Vagina (tissue), 2 donors: ENCODE measurements around the gene AARS2. TPM values are rescaled to one million over a fixed set of nuclear protein-coding genes. Genes with fewer than 3 reads are reported as not detected.
A peak's percentile ranks its signal among the peaks of the same experiment; 100 is the strongest.

ENCODE experiments used
- DNase-seq, 2 donors: peaks; one replicate each; pipeline ENCODE4 v3.0.0-alpha.2; 2017; ENCODE audit errors: extremely low spot score in 2 of 2
- H3K27ac ChIP-seq: fragments of 200-600 bp; sonication (generic); one replicate; pipeline ENCODE4 v1.5.1; 2019
- H3K27me3 ChIP-seq: fragments of 200-600 bp; sonication (generic); one replicate; pipeline ENCODE4 v1.5.1; 2019
- H3K36me3 ChIP-seq, 2 donors: fragments of 200-600 bp; sonication (generic); one replicate each; pipeline ENCODE4 v1.5.1; 2017 to 2019
- H3K4me1 ChIP-seq: fragments of 200-600 bp; sonication (generic); one replicate; pipeline ENCODE4 v1.5.1; 2019
- H3K4me3 ChIP-seq, 2 donors: fragments of 200-600 bp; sonication (generic); 1 replicate in 1 of 2; 2 replicates in 1 of 2; pipeline ENCODE4 v1.5.1; 2016 to 2019
- H3K9me3 ChIP-seq: fragments of 200-600 bp; sonication (generic); one replicate; pipeline ENCODE4 v1.5.1; 2019
- POLR2A ChIP-seq, 2 donors: fragments of 450-650 bp; IDR thresholded peaks; one replicate each; pipeline ENCODE4 v1.6.1; 2017; ENCODE audit warnings: antibody characterized with exemption in 2 of 2, mild to moderate bottlenecking in 2 of 2, moderate library complexity in 2 of 2
- POLR2AphosphoS5 ChIP-seq, 2 donors: sonication (generic); formaldehyde crosslinking; IDR thresholded peaks; one replicate each; pipeline ENCODE4 v1.9.0; 2017; ENCODE audit warnings: antibody characterized with exemption in 2 of 2, mild to moderate bottlenecking in 2 of 2, low read depth in 1 of 2; ENCODE audit not compliant: insufficient read depth in 1 of 2
- intact Hi-C: fragments of 100-400 bp; cut with DNase I; formaldehyde crosslinking; loops from one replicate; pipeline ENCODE4 v1.15.1; 2023
- total RNA-seq: library from RNA; depleted of rRNA; stranded (reverse); fragments of >200 nt; gene quantifications from one replicate; pipeline ENCODE4 v1.2.3, GENCODE V29; 2016
- TF ChIP-seq, protein P1 (sequence below), 3 experiments: fragments of 450-650 bp in 2 of 3; fragments of 200-600 bp in 1 of 3; sonication (generic) in 1 of 3; IDR thresholded peaks; one replicate each; pipeline ENCODE4 v1.5.1; 2017 to 2019; ENCODE audit warnings: antibody characterized with exemption in 3 of 3, mild to moderate bottlenecking in 2 of 3, moderate library complexity in 2 of 3

AARS2 gene
- total RNA-seq, 1 donor from 2014 or later: 13.3 TPM

DNA sequence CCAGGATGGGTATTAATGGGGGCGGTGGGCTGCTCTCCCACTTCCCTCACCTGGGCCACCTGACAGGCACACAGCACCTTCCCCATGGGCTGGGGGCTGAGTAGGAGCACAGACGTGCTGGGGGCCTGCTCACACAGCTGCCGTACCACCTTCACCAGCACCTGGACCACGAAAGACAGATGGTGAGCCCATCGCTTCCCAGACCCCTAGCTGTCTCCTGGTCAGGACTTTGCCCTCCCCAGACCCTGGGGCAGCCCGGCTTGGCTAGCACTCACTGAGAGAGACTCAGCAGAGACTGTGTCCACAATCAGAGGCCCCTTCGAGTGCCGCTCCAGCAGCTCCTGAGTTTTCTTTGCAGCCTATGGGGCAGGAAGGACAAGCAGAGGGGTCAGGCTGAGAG lies 12.0 kb downstream of the AARS2 start:
- Histone ChIP-seq H3K36me3 (peaks cover 0 to 58% of the 10 kb centered on the region in 2 donors), H3K4me3 (no peak overlapping the region), H3K27me3 (no peaks in the 10 kb centered on the region), H3K9me3 (no peaks in the 10 kb centered on the region), H3K4me1 (peaks cover 17% of the 10 kb centered on the region), H3K27ac (no peak overlapping the region)
- no peak for DNase-seq
- no peak for TF ChIP-seq POLR2AphosphoS5 (IDR thresholded peaks at IDR 0.05; ENCODE audit: insufficient read depth in 1 of 2, low read depth in 1 of 2)
- intact Hi-C loops: no loop called here

DNA sequence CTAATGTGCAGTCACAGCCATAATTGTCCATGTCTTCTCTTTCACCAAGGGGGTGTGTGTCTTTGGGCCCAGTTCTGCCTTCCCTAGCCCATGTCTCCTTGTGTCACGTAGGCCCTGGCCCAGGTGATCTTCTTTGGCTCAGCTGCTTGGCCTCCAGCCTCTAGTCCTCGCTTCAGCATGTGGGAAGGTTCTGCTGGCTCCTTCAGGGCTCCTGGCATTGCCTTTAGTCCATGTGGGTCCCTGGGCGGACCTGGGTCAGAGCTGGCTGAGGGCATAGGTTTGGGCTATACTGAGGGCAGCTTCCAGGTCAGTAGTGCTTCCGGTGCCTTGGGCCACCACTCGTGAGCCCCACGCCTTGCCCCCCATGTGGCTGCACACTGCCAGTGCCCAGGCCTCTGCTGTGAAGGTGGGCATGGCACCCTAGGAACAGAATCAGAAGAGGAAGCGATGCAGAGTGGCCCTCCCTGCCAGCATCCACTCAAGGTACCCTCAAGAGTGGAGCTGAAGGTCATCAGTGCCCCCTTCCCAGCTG lies 12.8 kb downstream of the AARS2 start:
- TF ChIP-seq POLR2AphosphoS5 (IDR thresholded peaks at IDR 0.05; ENCODE audit: insufficient read depth in 1 of 2, low read depth in 1 of 2): no peak
- TF ChIP-seq, protein P1, sequence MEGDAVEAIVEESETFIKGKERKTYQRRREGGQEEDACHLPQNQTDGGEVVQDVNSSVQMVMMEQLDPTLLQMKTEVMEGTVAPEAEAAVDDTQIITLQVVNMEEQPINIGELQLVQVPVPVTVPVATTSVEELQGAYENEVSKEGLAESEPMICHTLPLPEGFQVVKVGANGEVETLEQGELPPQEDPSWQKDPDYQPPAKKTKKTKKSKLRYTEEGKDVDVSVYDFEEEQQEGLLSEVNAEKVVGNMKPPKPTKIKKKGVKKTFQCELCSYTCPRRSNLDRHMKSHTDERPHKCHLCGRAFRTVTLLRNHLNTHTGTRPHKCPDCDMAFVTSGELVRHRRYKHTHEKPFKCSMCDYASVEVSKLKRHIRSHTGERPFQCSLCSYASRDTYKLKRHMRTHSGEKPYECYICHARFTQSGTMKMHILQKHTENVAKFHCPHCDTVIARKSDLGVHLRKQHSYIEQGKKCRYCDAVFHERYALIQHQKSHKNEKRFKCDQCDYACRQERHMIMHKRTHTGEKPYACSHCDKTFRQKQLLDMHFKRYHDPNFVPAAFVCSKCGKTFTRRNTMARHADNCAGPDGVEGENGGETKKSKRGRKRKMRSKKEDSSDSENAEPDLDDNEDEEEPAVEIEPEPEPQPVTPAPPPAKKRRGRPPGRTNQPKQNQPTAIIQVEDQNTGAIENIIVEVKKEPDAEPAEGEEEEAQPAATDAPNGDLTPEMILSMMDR (IDR thresholded peaks at IDR 0.05): no peak
- no peak for TF ChIP-seq POLR2A (IDR thresholded peaks at IDR 0.05)
- peaks cover 0 to 52% of the 10 kb centered on the region in 2 donors for H3K36me3 ChIP-seq
- H3K9me3 ChIP-seq: no peaks in the 10 kb centered on the region
- no peak overlapping the region for H3K4me3 ChIP-seq
- H3K27ac ChIP-seq: no peak overlapping the region
- no peaks in the 10 kb centered on the region for H3K27me3 ChIP-seq
- H3K4me1 ChIP-seq: peaks cover 17% of the 10 kb centered on the region
- DNase-seq: no peak
- intact Hi-C loops: no loop called here

DNA sequence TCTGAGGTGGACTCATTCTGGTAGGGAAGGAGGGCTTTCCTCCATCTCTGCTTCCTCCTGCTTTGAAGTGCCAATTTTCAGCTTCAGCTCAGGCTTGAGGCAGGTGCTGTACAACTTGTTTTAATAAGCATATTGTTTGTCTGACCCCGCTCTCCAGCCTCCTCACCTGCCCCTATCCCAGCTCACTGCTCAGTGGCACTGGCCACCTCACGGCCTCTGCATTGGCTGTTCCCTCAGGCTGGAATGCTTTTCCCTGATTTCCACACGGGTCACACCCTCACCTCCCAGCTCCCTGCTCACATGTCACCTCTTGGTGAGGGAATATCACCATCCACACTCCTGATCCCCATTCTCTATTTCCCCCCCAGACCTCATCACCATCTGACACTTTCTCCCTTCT lies 14.3 kb downstream of the AARS2 start:
- H3K4me1 ChIP-seq: peaks cover 17% of the 10 kb centered on the region
- DNase-seq: no peak
- intact Hi-C loops: no loop called here
- no peak for TF ChIP-seq POLR2A (IDR thresholded peaks at IDR 0.05)
- no peak for TF ChIP-seq POLR2AphosphoS5 (IDR thresholded peaks at IDR 0.05; ENCODE audit: insufficient read depth in 1 of 2, low read depth in 1 of 2)
- TF ChIP-seq, protein P1 (IDR thresholded peaks at IDR 0.05): no peak
- H3K27me3 ChIP-seq: no peaks in the 10 kb centered on the region
- no peak overlapping the region for H3K27ac ChIP-seq
- no peak overlapping the region for H3K4me3 ChIP-seq
- H3K36me3 ChIP-seq: peaks cover 0 to 37% of the 10 kb centered on the region in 2 donors
- no peaks in the 10 kb centered on the region for H3K9me3 ChIP-seq

DNA sequence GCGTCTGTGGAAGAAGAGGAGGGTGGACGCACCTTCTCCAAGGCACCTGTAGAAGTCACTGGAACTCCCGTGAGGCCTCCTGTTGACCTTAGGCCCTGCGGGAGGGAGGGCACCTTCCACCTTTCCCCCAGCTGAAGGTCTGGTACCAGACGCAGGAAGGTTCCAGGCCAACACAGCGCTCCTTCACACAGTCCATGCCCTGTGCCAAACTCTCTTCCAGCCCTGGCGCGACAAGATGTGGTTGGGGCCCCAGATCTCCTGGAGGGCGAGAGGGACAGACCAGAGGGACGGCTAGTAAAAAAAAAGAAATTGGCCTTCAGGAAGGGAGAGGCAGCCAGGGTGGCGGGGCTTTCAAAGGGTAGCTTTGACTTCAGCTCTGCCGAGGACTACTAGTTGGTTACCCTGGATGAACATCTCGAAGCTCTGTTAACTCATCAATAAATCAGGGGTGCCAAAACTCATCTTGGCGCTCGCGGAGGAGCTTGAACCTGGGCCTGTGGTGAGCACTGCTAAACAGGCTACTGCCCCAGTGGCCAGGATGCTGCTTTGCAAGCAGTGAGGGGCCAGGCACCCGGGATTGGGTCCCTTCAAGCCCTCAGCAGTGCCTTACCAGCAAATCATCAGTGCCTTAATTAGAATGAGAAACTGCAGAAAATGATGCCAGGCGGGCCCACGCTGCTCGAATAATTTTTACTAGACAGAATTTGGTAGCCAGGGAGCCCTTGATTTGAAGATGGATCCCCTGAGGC lies 14.9 kb downstream of the AARS2 start:
- no peak for TF ChIP-seq POLR2AphosphoS5 (IDR thresholded peaks at IDR 0.05; ENCODE audit: insufficient read depth in 1 of 2, low read depth in 1 of 2)
- no peak for TF ChIP-seq POLR2A (IDR thresholded peaks at IDR 0.05)
- TF ChIP-seq, protein P1 (IDR thresholded peaks at IDR 0.05): no peak
- H3K27me3 ChIP-seq: no peaks in the 10 kb centered on the region
- H3K9me3 ChIP-seq: no peaks in the 10 kb centered on the region
- peaks cover 0 to 30% of the 10 kb centered on the region in 2 donors for H3K36me3 ChIP-seq
- H3K4me3 ChIP-seq: peak overlapping the region in 1 of 2 donors; percentile 45
- no peak overlapping the region for H3K27ac ChIP-seq
- no peak for DNase-seq
- peaks cover 17% of the 10 kb centered on the region for H3K4me1 ChIP-seq
- intact Hi-C loops: no loop called here

DNA sequence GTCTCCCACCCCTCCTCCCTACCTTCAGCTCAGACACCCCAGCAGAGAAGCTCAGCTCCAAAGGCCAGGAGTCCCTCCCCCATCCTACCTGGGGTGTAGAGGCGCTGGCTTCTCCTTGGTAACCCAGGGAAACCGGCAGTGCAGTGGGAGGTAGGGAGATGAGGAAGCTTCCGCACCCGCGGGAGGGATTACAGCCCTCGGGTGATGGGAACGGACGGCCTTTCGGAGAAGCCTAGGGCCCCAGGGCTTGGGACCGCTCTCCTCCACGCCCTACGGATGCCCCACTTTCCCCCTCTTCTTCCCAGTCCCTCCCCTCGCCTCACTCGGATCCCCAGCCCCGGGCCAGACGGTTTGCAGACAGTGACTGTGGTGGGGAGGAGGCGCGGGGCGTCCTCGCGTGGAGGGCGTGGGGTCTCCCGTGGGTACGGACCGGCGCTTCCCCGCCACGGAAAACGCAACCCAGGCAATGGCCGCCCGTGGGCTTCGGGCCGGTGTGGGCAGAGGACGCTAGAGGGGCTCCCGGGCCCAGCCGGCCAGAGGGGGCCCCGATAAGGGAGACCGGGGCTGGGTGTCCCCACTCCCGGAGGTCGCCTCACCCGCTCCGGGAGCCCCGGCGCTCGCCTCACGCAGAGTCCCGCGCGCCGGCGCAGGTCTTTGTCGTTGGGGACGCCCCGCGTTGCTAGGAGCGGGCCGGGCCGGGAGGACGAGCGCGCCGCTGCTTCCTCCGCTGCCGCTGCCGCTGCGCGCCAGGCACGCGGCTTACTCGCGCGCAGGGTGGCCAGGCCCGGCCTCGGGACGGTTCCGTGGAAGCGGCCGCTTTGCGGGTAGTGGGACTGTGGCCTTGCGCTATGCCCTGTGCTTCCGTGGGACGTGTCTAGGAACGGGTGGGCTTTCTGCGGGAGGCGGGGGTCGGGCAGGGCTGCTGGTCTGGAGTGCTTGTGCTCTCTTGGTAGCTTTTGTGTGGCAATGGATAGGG lies 15.8 kb downstream of the AARS2 start:
- DNase-seq: no peak
- Histone ChIP-seq H3K9me3 (no peaks in the 10 kb centered on the region), H3K27me3 (no peaks in the 10 kb centered on the region), H3K36me3 (peaks cover 0 to 22% of the 10 kb centered on the region in 2 donors), H3K4me3 (peak overlapping the region; percentile 45 to 48), H3K27ac (no peak overlapping the region), H3K4me1 (peaks cover 17% of the 10 kb centered on the region)
- intact Hi-C loops: no loop called here
- no peak for TF ChIP-seq POLR2AphosphoS5 (IDR thresholded peaks at IDR 0.05; ENCODE audit: insufficient read depth in 1 of 2, low read depth in 1 of 2)
- TF ChIP-seq, protein P1 (IDR thresholded peaks at IDR 0.05): no peak
- TF ChIP-seq POLR2A (IDR thresholded peaks at IDR 0.05): no peak
